ENCODE data around the gene MGMT. TPM values are rescaled to one million over a fixed set of nuclear protein-coding genes. Genes with fewer than 3 reads are reported as not detected.
A peak's percentile ranks its signal among the peaks of the same experiment; 100 is the strongest.

MGMT gene
- total and polyA plus RNA-seq, 2 experiments from 2014 or later = 19.3 to 21.9 TPM

DNA sequence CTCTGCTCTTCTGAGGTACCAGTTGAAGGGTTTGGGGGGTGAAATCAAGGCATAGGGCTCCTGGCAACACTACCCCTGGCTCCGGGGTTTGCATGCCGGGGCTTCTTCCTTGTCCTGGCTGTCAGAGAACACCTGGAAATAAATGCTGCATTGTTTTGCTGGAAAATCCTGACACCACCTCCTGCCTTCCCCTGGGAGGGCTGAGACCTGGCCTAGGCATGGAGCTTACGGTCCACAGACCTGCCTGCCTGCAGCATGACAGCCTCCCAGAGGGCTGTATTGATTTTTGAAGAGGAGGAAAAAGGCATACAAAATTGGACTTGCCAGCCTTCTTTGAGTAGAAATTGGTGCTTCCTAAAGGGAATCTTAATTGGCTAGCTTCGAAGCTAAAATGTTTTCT lies 227.1 kb downstream of the MGMT start:
- Histone ChIP-seq H3K79me2 (replicated peaks; ENCODE audit: insufficient read depth) (no peaks in the 10 kb centered on the region), H3K27ac (ENCODE audit: low read depth) (no peak overlapping the region), H4K20me1 (replicated peaks; ENCODE audit: insufficient read depth) (no peaks in the 10 kb centered on the region; the same call in 1 of the 2 replicates), H3K9me2 (ENCODE audit: insufficient read depth) (no peaks in the 10 kb centered on the region), H3K36me3 (ENCODE audit: insufficient read depth) (no peaks in the 10 kb centered on the region), H3K4me1 (ENCODE audit: insufficient read depth) (no peaks in the 10 kb centered on the region), H2AFZ (no peak overlapping the region), H3F3A (replicated peaks; ENCODE audit: low read depth) (no peaks in the 10 kb centered on the region), H3K4me3 (no peak overlapping the region), H3K27me3 (ENCODE audit: insufficient read depth) (no peaks in the 10 kb centered on the region), H3K4me2 (no peak overlapping the region)
- H3K27ac Mint-ChIP-seq = no peak overlapping the region
- H3K4me1 Mint-ChIP-seq = peaks cover 6% of the 10 kb centered on the region; the same call in 2 of the 3 replicates
- DNase-seq (ENCODE audit: low spot score) (no peak), ATAC-seq (peak; percentile 64)
- H3K9me3 Mint-ChIP-seq = no peaks in the 10 kb centered on the region
- no peak overlapping the region for H3K4me3 Mint-ChIP-seq
- no peaks in the 10 kb centered on the region; the same call in 2 of the 3 replicates for H3K36me3 Mint-ChIP-seq (ENCODE audit: low read depth)
- H3K27me3 Mint-ChIP-seq (ENCODE audit: insufficient read depth, low read depth, poor library complexity) = peaks cover 10% of the 10 kb centered on the region
- TF ChIP-seq NANOG (IDR thresholded peaks at IDR 0.05; ENCODE audit: borderline replicate concordance) (no peak), POLR2AphosphoS5 (IDR thresholded peaks at IDR 0.05; ENCODE audit: low read depth) (no peak), STAT1 (IDR thresholded peaks at IDR 0.05; ENCODE audit: unreplicated experiment) (no peak), JUNB (IDR thresholded peaks at IDR 0.05; ENCODE audit: unreplicated experiment) (no peak), ZNF114 (CRISPR knock-in tag; IDR thresholded peaks at IDR 0.05) (no peak), CTCF (conservative IDR thresholded peaks at IDR 0.05; ENCODE audit: low read depth in 2 of 2) (no peak), ZNF331 (CRISPR knock-in tag; IDR thresholded peaks at IDR 0.05; ENCODE audit: low read depth) (no peak), EZH2phosphoT487 (IDR thresholded peaks at IDR 0.05; ENCODE audit: unreplicated experiment) (no peak), CREB1 (CRISPR knock-in tag; IDR thresholded peaks at IDR 0.05; ENCODE audit: low read depth) (no peak)
- TF ChIP-seq, protein P1, sequence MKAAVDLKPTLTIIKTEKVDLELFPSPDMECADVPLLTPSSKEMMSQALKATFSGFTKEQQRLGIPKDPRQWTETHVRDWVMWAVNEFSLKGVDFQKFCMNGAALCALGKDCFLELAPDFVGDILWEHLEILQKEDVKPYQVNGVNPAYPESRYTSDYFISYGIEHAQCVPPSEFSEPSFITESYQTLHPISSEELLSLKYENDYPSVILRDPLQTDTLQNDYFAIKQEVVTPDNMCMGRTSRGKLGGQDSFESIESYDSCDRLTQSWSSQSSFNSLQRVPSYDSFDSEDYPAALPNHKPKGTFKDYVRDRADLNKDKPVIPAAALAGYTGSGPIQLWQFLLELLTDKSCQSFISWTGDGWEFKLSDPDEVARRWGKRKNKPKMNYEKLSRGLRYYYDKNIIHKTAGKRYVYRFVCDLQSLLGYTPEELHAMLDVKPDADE (IDR thresholded peaks at IDR 0.05) = no peak
- TF ChIP-seq, protein P2, sequence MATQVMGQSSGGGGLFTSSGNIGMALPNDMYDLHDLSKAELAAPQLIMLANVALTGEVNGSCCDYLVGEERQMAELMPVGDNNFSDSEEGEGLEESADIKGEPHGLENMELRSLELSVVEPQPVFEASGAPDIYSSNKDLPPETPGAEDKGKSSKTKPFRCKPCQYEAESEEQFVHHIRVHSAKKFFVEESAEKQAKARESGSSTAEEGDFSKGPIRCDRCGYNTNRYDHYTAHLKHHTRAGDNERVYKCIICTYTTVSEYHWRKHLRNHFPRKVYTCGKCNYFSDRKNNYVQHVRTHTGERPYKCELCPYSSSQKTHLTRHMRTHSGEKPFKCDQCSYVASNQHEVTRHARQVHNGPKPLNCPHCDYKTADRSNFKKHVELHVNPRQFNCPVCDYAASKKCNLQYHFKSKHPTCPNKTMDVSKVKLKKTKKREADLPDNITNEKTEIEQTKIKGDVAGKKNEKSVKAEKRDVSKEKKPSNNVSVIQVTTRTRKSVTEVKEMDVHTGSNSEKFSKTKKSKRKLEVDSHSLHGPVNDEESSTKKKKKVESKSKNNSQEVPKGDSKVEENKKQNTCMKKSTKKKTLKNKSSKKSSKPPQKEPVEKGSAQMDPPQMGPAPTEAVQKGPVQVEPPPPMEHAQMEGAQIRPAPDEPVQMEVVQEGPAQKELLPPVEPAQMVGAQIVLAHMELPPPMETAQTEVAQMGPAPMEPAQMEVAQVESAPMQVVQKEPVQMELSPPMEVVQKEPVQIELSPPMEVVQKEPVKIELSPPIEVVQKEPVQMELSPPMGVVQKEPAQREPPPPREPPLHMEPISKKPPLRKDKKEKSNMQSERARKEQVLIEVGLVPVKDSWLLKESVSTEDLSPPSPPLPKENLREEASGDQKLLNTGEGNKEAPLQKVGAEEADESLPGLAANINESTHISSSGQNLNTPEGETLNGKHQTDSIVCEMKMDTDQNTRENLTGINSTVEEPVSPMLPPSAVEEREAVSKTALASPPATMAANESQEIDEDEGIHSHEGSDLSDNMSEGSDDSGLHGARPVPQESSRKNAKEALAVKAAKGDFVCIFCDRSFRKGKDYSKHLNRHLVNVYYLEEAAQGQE (IDR thresholded peaks at IDR 0.05; ENCODE audit: unreplicated experiment) = no peak
- TF ChIP-seq, protein P3, sequence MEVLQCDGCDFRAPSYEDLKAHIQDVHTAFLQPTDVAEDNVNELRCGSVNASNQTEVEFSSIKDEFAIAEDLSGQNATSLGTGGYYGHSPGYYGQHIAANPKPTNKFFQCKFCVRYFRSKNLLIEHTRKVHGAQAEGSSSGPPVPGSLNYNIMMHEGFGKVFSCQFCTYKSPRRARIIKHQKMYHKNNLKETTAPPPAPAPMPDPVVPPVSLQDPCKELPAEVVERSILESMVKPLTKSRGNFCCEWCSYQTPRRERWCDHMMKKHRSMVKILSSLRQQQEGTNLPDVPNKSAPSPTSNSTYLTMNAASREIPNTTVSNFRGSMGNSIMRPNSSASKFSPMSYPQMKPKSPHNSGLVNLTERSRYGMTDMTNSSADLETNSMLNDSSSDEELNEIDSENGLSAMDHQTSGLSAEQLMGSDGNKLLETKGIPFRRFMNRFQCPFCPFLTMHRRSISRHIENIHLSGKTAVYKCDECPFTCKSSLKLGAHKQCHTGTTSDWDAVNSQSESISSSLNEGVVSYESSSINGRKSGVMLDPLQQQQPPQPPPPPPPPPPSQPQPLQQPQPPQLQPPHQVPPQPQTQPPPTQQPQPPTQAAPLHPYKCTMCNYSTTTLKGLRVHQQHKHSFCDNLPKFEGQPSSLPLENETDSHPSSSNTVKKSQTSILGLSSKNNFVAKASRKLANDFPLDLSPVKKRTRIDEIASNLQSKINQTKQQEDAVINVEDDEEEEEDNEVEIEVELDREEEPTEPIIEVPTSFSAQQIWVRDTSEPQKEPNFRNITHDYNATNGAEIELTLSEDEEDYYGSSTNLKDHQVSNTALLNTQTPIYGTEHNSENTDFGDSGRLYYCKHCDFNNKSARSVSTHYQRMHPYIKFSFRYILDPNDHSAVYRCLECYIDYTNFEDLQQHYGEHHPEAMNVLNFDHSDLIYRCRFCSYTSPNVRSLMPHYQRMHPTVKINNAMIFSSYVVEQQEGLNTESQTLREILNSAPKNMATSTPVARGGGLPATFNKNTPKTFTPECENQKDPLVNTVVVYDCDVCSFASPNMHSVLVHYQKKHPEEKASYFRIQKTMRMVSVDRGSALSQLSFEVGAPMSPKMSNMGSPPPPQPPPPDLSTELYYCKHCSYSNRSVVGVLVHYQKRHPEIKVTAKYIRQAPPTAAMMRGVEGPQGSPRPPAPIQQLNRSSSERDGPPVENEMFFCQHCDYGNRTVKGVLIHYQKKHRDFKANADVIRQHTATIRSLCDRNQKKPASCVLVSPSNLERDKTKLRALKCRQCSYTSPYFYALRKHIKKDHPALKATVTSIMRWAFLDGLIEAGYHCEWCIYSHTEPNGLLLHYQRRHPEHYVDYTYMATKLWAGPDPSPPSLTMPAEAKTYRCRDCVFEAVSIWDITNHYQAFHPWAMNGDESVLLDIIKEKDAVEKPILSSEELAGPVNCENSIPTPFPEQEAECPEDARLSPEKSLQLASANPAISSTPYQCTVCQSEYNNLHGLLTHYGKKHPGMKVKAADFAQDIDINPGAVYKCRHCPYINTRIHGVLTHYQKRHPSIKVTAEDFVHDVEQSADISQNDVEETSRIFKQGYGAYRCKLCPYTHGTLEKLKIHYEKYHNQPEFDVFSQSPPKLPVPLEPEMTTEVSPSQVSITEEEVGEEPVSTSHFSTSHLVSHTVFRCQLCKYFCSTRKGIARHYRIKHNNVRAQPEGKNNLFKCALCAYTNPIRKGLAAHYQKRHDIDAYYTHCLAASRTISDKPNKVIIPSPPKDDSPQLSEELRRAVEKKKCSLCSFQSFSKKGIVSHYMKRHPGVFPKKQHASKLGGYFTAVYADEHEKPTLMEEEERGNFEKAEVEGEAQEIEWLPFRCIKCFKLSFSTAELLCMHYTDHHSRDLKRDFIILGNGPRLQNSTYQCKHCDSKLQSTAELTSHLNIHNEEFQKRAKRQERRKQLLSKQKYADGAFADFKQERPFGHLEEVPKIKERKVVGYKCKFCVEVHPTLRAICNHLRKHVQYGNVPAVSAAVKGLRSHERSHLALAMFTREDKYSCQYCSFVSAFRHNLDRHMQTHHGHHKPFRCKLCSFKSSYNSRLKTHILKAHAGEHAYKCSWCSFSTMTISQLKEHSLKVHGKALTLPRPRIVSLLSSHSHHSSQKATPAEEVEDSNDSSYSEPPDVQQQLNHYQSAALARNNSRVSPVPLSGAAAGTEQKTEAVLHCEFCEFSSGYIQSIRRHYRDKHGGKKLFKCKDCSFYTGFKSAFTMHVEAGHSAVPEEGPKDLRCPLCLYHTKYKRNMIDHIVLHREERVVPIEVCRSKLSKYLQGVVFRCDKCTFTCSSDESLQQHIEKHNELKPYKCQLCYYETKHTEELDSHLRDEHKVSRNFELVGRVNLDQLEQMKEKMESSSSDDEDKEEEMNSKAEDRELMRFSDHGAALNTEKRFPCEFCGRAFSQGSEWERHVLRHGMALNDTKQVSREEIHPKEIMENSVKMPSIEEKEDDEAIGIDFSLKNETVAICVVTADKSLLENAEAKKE (CRISPR knock-in tag; IDR thresholded peaks at IDR 0.05) = no peak
